CD4-positive, alpha-beta T cell treated with Interleukin-10 for 1 hour (primary cell): ENCODE data around the gene ANKFN1.

Source experiments
- DNase-seq: peaks from one replicate; pipeline ENCODE4 v3.0.0-alpha.2; 2020

Gene ANKFN1

GRCh38 chr17:56152874-56153602, at the start of gene ANKFN1:
Gene ANKFN1, plus strand, starts transcription at chr17:56153475. Its CDS starts 59,193 bp downstream, at chr17:56212668.
- no peak for DNase-seq

GRCh38 chr17:56108811-56109284, 44.4 kb upstream of the ANKFN1 start:
- no peak for DNase-seq

GRCh38 chr17:56109836-56110235, 43.4 kb upstream of the ANKFN1 start:
- DNase-seq = no peak

- DNase-seq = no peak
These were observed 42.7 kb upstream of the ANKFN1 start for GRCh38 chr17:56110463-56111135.

GRCh38 chr17:56111706-56112485, 41.4 kb upstream of the ANKFN1 start:
- DNase-seq = no peak

GRCh38 chr17:56113486-56113885, 39.8 kb upstream of the ANKFN1 start:
- no peak for DNase-seq

GRCh38 chr17:56114469-56114868, 38.8 kb upstream of the ANKFN1 start:
- DNase-seq = no peak

GRCh38 chr17:56119191-56119590, 34.1 kb upstream of the ANKFN1 start:
- DNase-seq = no peak

GRCh38 chr17:56119936-56120335, 33.3 kb upstream of the ANKFN1 start:
- no peak for DNase-seq

GRCh38 chr17:56121191-56122051, 31.9 kb upstream of the ANKFN1 start:
- no peak for DNase-seq

GRCh38 chr17:56125830-56126819, 27.1 kb upstream of the ANKFN1 start:
- peak; percentile 2 for DNase-seq

- no peak for DNase-seq
These were observed 23.2 kb upstream of the ANKFN1 start for GRCh38 chr17:56130026-56130425.

- DNase-seq = no peak
These were observed 22.6 kb upstream of the ANKFN1 start for GRCh38 chr17:56130631-56131030.

GRCh38 chr17:56131431-56131830, 21.8 kb upstream of the ANKFN1 start:
- no peak for DNase-seq

GRCh38 chr17:56136301-56136700, 17.0 kb upstream of the ANKFN1 start:
- DNase-seq = no peak

GRCh38 chr17:56141046-56141839, 12.0 kb upstream of the ANKFN1 start:
- no peak for DNase-seq

- DNase-seq = no peak
These were observed 10.9 kb upstream of the ANKFN1 start for GRCh38 chr17:56142325-56142724.

- no peak for DNase-seq
These were observed 10.5 kb upstream of the ANKFN1 start for GRCh38 chr17:56142781-56143180.

- DNase-seq = no peak
These were observed 9.1 kb upstream of the ANKFN1 start for GRCh38 chr17:56144223-56144622.

GRCh38 chr17:56146534-56146933, 6.7 kb upstream of the ANKFN1 start:
- no peak for DNase-seq
